Measurements from ENCODE around the gene ZNF414.

ZNF414 gene

DNA sequence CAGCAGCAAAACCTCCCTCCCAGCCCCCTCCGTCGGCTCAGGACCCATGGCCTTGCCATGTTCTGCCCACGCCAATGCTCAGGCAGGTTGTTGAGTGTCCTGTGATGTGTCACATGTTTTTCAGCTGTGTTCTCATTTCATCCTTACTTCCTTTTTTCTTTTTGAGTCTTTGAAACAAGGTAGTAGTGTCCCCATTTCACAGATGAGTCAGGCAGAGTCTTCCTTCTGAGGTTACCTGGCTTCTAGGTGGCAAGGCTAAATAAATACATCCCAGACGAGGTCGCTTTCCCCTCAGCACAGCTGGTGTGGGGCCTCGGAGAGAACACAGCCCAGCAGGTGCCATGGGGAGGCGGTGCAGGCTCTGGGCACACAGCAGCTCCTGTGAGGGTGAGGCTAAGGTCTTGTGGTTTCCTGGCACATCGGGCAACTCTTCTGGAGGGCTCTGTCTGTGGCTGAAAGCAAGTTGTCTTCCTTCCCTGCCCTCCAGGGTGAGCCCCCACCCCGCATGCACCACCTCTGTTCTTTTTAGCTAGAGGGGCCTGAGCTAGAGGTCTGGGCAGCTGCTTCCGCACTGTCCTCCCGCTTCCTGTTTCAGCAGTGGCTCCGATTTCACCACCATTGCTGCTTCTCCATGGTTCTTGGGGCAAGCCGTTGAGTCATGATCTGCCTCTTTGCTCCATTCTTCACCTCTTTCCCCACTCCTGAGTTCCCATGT lies 26.7 kb downstream of the ZNF414 start:
- Histone ChIP-seq H3K27me3 (ENCODE audit: insufficient read depth, poor library complexity, severe bottlenecking) (no peaks in the 10 kb centered on the region), H3K4me3 (replicated peaks; ENCODE audit: insufficient read depth, low read length) (no peak overlapping the region), H3K27ac (replicated peaks) (peak overlapping the region; percentile 83)
- peak; percentile 95 to 100 for DNase-seq (ENCODE audit: low read depth in 1 of 2, low spot score in 1 of 2)
- peak; percentile 97 for TF ChIP-seq POLR2AphosphoS5 (IDR thresholded peaks at IDR 0.05; ENCODE audit: low read depth)
- TF ChIP-seq, protein P1, sequence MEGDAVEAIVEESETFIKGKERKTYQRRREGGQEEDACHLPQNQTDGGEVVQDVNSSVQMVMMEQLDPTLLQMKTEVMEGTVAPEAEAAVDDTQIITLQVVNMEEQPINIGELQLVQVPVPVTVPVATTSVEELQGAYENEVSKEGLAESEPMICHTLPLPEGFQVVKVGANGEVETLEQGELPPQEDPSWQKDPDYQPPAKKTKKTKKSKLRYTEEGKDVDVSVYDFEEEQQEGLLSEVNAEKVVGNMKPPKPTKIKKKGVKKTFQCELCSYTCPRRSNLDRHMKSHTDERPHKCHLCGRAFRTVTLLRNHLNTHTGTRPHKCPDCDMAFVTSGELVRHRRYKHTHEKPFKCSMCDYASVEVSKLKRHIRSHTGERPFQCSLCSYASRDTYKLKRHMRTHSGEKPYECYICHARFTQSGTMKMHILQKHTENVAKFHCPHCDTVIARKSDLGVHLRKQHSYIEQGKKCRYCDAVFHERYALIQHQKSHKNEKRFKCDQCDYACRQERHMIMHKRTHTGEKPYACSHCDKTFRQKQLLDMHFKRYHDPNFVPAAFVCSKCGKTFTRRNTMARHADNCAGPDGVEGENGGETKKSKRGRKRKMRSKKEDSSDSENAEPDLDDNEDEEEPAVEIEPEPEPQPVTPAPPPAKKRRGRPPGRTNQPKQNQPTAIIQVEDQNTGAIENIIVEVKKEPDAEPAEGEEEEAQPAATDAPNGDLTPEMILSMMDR (IDR thresholded peaks at IDR 0.05; ENCODE audit: insufficient read depth, low read length) = peak; percentile 30
- peak; percentile 83; the same call in 1 of the 2 replicates for TF ChIP-seq SPI1 (IDR thresholded peaks at IDR 0.05; ENCODE audit: borderline replicate concordance, low read depth)
- peak; percentile 47 for TF ChIP-seq GABPA (IDR thresholded peaks at IDR 0.05; ENCODE audit: low read depth)
- TF ChIP-seq, protein P2, sequence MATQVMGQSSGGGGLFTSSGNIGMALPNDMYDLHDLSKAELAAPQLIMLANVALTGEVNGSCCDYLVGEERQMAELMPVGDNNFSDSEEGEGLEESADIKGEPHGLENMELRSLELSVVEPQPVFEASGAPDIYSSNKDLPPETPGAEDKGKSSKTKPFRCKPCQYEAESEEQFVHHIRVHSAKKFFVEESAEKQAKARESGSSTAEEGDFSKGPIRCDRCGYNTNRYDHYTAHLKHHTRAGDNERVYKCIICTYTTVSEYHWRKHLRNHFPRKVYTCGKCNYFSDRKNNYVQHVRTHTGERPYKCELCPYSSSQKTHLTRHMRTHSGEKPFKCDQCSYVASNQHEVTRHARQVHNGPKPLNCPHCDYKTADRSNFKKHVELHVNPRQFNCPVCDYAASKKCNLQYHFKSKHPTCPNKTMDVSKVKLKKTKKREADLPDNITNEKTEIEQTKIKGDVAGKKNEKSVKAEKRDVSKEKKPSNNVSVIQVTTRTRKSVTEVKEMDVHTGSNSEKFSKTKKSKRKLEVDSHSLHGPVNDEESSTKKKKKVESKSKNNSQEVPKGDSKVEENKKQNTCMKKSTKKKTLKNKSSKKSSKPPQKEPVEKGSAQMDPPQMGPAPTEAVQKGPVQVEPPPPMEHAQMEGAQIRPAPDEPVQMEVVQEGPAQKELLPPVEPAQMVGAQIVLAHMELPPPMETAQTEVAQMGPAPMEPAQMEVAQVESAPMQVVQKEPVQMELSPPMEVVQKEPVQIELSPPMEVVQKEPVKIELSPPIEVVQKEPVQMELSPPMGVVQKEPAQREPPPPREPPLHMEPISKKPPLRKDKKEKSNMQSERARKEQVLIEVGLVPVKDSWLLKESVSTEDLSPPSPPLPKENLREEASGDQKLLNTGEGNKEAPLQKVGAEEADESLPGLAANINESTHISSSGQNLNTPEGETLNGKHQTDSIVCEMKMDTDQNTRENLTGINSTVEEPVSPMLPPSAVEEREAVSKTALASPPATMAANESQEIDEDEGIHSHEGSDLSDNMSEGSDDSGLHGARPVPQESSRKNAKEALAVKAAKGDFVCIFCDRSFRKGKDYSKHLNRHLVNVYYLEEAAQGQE (IDR thresholded peaks at IDR 0.05; ENCODE audit: insufficient replicate concordance, low read depth) = no peak

DNA sequence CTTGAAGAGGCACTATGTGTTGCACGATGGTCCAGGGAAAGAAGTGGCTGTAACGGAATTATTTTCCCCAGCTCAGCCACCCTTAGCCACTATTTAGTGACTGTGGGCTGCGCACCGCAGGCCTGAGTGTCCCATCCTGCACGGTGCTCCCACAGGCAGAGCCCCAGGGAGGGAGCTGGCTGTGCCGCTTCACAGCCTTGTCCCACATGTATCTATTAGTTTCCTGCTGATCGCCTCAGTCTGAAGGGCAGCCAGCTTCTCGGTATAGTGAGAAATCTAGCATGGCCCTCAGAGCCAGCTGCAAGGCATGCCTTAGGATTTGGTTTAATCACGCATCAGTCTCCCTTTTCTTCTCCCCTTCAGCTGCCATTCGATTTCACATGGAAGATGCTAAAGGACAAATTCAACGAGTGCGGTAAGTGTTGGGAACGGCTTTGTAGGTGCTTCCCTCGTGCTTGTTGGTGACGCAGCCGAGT lies 27.3 kb downstream of the ZNF414 start:
- DNase-seq (ENCODE audit: low read depth in 1 of 2, low spot score in 1 of 2) = no peak
- Histone ChIP-seq H3K27ac (replicated peaks) (peak overlapping the region; percentile 83), H3K27me3 (ENCODE audit: insufficient read depth, poor library complexity, severe bottlenecking) (no peaks in the 10 kb centered on the region), H3K4me3 (replicated peaks; ENCODE audit: insufficient read depth, low read length) (no peak overlapping the region)
- TF ChIP-seq SPI1 (IDR thresholded peaks at IDR 0.05; ENCODE audit: borderline replicate concordance, low read depth) (no peak), POLR2AphosphoS5 (IDR thresholded peaks at IDR 0.05; ENCODE audit: low read depth) (no peak), GABPA (IDR thresholded peaks at IDR 0.05; ENCODE audit: low read depth) (no peak)
- TF ChIP-seq, protein P1 (IDR thresholded peaks at IDR 0.05; ENCODE audit: insufficient read depth, low read length) = no peak
- TF ChIP-seq, protein P2 (IDR thresholded peaks at IDR 0.05; ENCODE audit: insufficient replicate concordance, low read depth) = no peak

DNA sequence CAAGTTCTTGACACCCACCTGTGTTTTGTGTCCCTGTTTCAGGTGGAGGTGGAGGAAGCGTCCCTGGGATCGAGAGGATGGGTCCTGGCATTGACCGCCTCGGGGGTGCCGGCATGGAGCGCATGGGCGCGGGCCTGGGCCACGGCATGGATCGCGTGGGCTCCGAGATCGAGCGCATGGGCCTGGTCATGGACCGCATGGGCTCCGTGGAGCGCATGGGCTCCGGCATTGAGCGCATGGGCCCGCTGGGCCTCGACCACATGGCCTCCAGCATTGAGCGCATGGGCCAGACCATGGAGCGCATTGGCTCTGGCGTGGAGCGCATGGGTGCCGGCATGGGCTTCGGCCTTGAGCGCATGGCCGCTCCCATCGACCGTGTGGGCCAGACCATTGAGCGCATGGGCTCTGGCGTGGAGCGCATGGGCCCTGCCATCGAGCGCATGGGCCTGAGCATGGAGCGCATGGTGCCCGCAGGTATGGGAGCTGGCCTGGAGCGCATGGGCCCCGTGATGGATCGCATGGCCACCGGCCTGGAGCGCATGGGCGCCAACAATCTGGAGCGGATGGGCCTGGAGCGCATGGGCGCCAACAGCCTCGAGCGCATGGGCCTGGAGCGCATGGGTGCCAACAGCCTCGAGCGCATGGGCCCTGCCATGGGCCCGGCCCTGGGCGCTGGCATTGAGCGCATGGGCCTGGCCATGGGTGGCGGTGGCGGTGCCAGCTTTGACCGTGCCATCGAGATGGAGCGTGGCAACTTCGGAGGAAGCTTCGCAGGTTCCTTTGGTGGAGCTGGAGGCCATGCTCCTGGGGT lies 28.2 kb downstream of the ZNF414 start:
- Histone ChIP-seq H3K27ac (replicated peaks) (peak overlapping the region; percentile 83), H3K4me3 (replicated peaks; ENCODE audit: insufficient read depth, low read length) (no peak overlapping the region), H3K27me3 (ENCODE audit: insufficient read depth, poor library complexity, severe bottlenecking) (no peaks in the 10 kb centered on the region)
- TF ChIP-seq, protein P1 (IDR thresholded peaks at IDR 0.05; ENCODE audit: insufficient read depth, low read length) = no peak
- TF ChIP-seq SPI1 (IDR thresholded peaks at IDR 0.05; ENCODE audit: borderline replicate concordance, low read depth) = no peak
- no peak for TF ChIP-seq GABPA (IDR thresholded peaks at IDR 0.05; ENCODE audit: low read depth)
- TF ChIP-seq POLR2AphosphoS5 (IDR thresholded peaks at IDR 0.05; ENCODE audit: low read depth) = no peak
- TF ChIP-seq, protein P2 (IDR thresholded peaks at IDR 0.05; ENCODE audit: insufficient replicate concordance, low read depth) = no peak
- DNase-seq (ENCODE audit: low read depth in 1 of 2, low spot score in 1 of 2) = no peak
